ENCODE results near the gene LRRC28.

LRRC28 gene

DNA sequence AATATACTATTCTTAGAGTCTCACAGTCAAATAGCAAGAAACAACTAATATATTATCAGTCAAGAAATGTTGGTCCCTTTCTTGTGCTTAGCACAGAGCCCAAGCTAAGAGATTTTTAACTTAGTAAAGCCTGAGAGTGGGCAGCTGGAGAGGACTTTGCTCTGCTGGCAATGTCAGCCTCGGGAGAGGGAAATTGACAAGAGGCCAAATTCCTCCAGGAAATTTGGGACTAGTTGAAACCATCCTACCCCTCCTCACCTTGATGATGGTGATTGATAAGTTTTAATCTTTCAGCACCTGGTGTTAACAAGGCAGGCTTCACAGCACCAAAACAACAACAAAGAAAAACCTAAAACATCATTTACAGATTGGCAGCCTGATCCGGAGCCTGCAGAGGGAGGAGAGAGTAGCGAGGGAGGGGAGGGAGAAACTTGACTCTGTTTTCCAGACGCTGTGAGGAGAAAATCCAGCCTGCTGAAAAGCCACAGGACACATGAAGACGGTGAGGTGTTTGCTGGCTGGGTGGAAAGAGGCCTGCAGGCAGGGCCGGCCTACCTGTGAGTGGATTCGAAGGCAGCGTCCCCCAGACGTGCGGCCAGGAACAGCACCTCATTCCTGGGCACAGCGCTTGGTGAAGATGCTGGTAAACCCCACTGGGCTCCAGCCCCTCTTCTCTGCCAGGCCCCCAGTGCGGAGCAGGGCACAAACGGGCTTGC is 150.9 kb downstream of the LRRC28 start:
- no peak for DNase-seq

DNA sequence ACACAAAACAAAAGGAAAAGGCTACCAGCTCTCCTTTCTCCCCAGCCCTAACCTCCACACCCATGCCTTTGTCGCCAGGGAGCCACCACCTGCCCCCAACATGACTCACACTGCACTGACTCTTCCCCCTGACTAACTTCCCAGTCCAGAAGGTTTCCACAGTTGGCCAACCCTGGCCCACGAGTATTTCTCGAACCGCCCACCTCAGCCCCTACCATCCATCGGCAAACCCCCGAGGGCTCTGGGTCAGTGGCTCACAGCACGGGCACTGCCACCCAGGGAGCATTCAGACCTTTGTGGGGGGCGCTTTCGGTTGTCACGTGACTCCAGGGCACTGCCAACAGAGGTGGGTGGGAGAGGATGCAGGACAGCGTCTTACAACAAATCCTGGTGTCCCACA is 152.3 kb downstream of the LRRC28 start:
- DNase-seq: no peak

GRCh38 chr15:99404454-99404853 is 153.2 kb downstream of the LRRC28 start:
- DNase-seq: no peak

GRCh38 chr15:99406120-99406519 is 154.8 kb downstream of the LRRC28 start:
- DNase-seq: no peak

- DNase-seq: no peak
These were observed 155.6 kb downstream of the LRRC28 start for GRCh38 chr15:99406716-99407487.

GRCh38 chr15:99407716-99408115 is 156.4 kb downstream of the LRRC28 start:
- no peak for DNase-seq

- peak; percentile 90 for DNase-seq
These were observed 157.2 kb downstream of the LRRC28 start for GRCh38 chr15:99408236-99409096.

DNA sequence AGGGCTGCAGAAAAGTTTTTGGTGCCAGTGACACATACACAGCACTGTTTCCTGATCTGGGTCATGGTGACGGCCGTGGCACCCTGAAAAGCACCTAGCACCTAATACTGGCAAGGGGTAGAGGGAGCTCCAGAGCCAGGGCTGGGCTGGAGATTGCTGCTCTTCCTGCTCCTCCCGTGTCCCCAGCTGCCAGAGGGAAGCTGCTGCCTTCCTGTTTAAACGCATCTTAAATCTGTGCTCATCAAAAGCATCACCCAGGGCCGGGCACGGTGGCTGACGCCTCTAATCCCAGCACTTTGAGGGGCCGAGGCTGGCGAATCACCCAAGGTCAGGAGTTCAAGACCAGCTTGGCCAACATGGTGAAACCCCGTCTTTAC is 157.8 kb downstream of the LRRC28 start:
- DNase-seq: peak; percentile 64

- DNase-seq: no peak
These were observed 158.3 kb downstream of the LRRC28 start for GRCh38 chr15:99409560-99409959.

DNA sequence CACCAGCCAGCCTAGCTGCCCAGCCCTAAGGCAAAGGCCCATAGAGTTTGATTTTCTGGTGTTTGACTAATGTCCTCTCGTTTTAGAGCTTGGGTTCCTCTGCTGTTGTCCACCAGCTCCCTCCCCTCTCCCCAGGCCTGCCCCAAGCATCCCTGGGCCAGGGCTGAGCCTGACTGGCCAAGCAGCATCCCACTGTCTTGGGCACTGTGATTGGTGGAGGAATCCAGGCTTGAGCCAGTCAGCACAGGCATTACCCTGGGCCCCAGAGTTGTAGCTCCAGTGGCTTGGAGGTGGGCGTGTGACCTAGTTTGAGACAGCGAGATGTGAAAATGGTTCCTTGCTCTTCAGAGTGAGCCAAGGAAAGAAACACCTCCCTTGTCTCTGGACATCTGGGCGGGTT is 159.2 kb downstream of the LRRC28 start:
- DNase-seq: no peak

DNA sequence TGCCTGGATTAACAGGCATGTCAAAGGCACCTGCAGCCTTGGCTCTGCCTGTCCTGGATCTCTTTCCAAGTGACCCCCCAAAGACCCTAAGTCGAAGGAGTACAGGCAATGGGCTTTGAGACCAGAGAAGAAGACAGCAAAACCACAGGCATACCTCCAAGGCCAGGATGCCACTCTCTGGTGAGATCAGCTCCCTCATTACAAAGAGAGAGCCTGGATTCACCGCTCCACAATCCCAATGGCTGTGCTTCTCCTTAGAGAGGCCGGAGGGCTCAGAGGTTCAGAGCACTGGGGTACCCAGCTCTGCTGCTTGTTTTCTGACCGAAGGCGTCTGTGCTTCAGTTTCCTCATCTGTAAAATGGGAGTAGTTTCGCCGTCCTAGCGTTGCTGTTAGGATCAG is 160.0 kb downstream of the LRRC28 start:
- DNase-seq: no peak

DNA sequence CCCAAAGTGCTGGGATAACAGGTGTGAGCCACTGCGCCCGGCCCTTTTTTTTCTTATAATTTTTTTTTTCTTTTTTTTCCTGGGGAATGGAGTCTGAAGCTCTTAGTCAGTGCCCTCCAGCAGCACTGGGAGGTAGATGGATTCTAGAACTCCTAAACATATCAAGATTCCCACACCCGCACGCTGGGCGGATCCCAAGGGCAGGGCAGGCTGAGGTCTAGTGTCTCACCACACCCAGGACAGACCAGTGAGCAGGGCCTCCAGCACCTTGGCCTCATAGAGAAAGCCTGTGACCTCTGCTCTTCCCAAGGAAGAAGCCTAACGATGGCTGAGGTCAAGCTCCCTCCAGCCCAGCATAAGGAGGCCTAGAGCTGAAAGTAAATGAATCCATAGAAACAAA is 160.8 kb downstream of the LRRC28 start:
- no peak for DNase-seq

DNA sequence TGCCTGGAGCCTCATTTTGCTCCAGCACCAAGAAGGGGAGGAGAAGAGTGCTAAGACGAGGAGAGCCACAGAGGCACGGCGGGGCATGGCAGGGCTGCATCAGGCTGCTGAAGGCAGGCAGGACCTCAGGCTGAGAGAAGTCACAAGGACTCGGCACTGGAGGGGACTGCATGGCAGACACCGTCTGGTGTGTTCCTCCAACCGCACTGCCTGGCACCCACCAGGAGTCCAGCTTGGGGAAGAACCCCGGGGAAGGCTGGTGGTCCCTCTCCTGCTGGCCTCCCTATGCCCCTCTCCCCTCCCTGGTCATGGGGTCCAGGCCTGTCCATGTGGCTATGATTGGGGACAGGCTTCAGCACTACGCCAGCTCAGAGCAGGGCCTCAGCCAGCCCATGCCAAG is 161.3 kb downstream of the LRRC28 start:
- no peak for DNase-seq

DNA sequence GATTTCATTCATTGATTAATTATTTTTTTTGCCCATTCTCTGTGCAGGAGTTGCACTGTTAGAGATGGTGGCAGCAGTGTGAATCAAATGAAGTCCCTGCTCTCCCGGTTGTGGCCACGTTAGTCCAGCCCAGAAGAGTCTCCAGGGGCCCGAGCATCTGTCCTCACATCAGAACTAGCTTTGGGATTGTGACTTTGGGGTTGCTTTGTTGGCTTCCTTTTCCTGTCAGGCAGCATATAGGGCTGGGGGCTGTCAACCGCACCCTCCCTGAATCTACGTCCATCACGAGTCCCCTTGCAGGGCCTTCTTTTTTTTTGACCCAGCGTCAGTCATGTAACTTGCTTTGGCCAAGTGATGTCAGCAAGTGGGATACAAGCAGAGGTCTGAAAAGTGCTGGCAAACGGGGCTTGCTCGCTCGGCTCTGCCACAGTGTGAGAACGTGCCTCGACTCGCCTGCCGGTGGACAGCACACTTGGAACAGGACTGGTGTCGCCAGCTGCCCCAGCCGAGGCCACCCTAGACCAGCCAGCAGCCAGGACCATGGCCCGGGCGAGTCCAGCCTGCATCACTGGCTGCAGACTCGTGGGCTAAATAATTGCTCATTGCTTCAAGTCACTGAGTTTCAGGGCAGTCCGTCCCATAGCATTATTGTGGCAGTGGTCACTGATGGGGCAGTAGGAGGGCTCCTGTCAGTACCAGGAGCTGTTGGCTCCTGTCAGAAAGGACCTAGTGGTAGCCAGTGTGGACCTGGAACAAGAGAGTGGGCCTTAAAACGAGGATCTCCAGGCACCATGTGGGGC is 162.9 kb downstream of the LRRC28 start:
- no peak for DNase-seq

DNA sequence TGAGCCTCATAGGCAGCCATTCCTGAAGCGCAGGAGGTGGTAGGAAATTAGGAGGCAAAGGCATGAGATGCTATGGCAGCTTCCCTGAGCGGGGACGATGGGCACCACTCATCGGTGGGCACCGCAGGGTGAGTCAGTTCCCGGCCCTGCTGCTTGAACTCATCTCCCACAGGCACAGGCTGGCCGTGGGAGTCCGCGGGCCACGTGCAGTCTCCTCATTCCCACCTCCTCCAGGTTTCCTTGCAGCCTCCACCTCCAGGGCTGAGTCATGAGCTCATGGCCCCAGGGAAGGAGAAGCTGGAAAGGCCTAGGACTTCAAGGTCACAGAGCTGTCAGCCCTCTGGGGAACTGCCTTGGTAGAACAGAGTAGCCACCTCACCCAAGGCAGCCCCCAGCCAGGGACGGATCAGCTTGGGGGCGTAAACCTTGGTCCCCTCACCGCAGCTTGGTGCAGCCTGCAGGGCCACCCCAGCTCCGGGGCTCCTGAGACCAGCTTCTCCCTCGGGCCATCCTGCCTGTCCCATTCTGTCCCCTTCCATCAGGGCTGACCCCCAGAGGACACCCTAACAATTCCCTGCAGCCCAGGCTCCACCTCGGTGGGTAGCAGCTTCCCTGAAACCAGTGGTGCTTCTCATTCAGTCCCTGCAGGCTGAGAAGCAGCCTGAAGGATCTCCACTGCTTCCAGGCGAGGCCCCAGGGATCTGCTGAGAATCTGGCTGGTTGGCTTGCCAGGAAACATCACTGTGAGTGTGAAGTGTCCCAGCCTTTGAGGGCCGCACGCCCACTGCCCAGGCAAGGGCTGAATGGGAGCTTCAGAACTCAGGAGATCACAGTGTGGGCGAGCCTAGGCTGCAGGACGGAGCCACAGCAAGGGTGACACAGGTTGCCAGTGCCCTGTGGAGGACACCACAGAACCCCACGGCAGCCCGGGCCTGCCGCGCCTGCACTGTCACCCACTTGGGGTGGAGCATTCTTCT is 163.8 kb downstream of the LRRC28 start:
- DNase-seq: no peak

DNA sequence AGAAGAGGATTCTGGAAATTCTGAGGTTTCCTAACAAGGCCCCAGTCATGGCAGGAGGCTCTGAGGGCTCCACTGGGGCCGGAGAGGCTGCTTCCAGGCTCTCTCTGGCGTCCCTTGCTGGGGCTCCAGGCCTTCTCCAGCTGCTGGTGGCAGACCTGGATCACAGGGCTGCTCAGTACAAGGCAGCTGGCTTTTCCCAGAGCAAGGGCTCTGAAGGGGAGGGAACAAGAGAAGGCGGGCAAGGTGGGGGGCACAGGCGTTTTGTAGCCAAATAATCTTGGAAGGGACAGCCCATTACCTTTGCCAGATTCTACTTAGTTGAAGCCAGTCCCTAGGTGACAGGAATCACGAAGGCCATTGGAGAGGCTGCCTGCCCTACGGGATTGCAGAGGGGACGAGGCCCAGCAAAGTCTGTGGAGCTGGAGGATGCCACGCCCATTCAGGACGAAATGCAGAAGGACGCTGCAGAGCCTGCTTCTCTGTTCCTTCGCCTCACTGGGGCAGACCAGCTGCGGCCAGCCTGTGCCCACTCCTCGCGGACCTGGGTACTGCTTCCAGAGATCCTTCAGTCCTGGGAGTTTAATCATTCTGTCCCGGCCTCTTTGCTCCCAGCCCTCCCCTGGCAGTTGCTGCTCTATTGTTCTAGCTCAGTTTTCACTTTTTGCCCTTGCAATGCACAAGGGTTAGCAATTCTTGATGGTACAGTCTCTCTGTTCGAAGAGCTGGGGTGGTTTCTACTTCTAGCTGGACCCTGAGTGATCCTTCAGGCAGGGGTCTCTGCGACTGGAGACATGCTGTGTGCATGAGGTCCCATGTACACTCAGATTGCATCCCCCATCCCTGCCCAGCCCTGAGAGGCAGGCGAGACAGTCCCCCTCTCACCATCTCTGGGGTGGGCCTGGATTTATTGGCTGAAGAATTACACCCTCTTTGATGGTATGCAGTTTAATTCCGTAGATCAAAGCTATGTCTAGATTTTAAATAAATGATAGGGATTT is 165.2 kb downstream of the LRRC28 start:
- no peak for DNase-seq

GRCh38 chr15:99421172-99421656 is 169.9 kb downstream of the LRRC28 start:
- DNase-seq: no peak

DNA sequence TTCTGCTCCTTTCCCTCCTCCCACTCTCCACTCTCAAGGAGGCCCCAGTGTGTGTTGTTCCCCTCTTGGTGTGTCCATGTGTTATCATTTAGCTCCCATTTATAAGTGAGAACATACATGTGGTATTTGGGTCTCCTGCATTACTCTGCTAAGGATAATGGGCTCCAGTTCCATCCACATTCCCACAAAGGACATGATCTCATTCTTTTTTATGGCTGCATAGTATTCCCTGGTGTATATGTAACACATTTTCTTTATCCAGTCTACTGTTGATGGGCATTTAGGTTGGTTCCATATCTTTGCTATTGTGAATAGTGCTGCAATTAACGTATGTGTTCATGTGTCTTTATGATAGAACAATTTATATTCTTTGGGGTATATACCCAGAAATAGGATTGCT is 170.5 kb downstream of the LRRC28 start:
- no peak for DNase-seq

DNA sequence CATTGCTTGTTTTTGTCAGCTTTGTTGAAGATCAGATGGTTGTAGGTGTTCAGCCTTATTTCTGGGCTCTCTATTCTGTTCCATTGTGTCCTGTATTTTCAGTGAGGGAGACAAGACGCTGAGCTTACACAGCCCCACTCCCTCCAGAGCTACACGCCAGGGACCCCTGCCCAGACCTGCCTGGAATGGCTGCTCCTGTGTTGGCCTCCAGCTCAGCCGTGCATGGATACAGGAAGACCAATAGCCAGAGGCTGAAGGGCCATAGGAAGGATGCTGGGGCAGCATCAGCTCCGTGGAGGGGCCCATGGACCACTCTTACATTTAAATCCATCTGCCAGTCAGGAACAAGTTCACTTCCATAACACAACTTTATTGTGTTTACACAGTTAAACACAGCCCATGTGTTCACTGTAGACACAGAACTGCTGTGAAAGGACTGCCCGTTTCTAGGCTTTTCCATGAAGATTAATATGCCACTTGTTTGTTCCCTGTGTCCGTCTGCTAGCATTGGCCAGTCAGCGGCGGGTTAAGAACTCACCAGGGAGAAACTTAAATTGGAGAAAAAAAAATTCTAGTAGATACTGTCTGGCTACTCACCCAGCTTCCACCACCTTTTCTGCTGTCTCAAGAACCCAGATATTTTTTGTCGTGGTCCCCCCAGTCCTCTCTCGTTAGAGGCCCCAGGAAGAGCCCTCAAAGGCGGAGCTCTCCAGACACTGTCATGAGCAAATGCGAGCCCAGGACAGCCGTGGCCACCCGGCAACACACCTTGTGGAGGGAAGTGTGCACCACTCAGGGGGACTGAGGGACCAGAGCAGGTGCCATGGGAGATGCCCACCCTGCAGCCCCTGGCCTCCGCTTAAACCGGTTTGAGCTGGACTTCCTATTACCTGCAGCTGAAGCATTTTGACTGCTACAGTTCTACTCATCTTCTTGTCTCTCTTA is 172.2 kb downstream of the LRRC28 start:
- DNase-seq: no peak
